GM06990 (cell line): ENCODE results near the gene PTPRT.

ENCODE experiments used
- DNase-seq: peaks from one replicate; pipeline ENCODE4 v3.0.0-alpha.2; 2011; ENCODE audit not compliant: insufficient read length; ENCODE audit errors: extremely low read depth
- H3K27me3 ChIP-seq: replicated peaks from 2 replicates; pipeline ENCODE4 v1.6.0; 2011; ENCODE audit warnings: low read length; ENCODE audit not compliant: control insufficient read depth, insufficient read depth
- H3K36me3 ChIP-seq: 2 replicates; pipeline ENCODE4 v1.5.1; 2011; ENCODE audit warnings: low read length; ENCODE audit not compliant: control insufficient read depth, insufficient read depth
- H3K4me3 ChIP-seq: replicated peaks from 2 replicates; pipeline ENCODE4 v1.5.1; 2011; ENCODE audit warnings: low read depth, mild to moderate bottlenecking, control low read depth, low read length
- CTCF ChIP-seq: IDR thresholded peaks from 2 replicates; pipeline ENCODE4 v1.5.1; 2011; ENCODE audit warnings: low read length, control low read depth, mild to moderate bottlenecking, inconsistent platforms; ENCODE audit not compliant: insufficient read depth, poor library complexity, severe bottlenecking

Gene PTPRT

DNA sequence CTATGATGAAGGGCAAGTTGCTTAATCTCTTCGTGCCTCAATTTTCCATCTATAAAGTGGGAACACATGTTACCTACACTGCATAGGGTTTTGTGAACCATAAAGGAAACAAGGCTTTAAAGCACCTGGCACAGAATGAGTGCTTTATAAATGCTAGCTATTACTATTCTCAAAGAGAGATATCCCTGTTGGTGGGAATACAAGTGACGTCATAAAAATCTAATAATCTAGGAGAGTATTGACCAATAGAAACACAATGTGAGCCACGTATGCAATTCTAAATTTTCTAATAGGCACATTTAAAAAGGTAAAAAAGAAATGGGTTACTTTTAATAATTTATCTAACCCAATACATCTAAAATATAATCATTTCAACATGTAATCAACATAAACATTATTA, 316.4 kb downstream of the PTPRT start:
- no peak for DNase-seq
- TF ChIP-seq CTCF, result no peak
- Histone ChIP-seq H3K4me3 (no peak overlapping the region), H3K27me3 (no peaks in the 10 kb centered on the region), H3K36me3 (no peaks in the 10 kb centered on the region)

- Histone ChIP-seq H3K36me3 (no peaks in the 10 kb centered on the region), H3K27me3 (no peaks in the 10 kb centered on the region), H3K4me3 (no peak overlapping the region)
- TF ChIP-seq CTCF, result no peak
- no peak for DNase-seq
Observed at GRCh38 chr20:42864116-42864515, 325.6 kb downstream of the PTPRT start.

GRCh38 chr20:42862446-42862845, 327.3 kb downstream of the PTPRT start:
- no peaks in the 10 kb centered on the region for H3K36me3 ChIP-seq
- no peaks in the 10 kb centered on the region for H3K27me3 ChIP-seq
- H3K4me3 ChIP-seq, result no peak overlapping the region
- no peak for DNase-seq
- TF ChIP-seq CTCF, result no peak

DNA sequence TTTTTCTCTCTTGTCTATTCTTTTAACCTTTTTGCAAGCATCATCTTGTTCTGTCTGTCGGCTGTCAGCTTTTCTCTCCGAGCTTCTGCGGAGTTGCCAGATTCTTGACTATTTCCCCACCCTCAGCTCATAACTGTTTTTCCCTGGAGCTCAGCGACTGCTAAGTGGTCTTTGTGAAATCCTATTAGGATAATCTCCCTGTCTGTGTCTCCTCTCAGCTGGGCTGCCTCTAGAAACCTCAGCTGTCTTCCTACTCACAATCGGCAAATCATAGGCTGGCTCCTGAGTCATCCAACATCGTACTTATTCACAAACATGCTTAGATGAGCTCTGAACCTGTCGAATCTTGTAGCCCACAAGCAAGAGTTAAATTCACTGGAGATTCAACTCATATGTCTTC, 332.3 kb downstream of the PTPRT start:
- TF ChIP-seq CTCF, result no peak
- no peak for DNase-seq
- Histone ChIP-seq H3K4me3 (no peak overlapping the region), H3K36me3 (no peaks in the 10 kb centered on the region), H3K27me3 (no peaks in the 10 kb centered on the region)

- DNase-seq, result no peak
- Histone ChIP-seq H3K36me3 (no peaks in the 10 kb centered on the region), H3K27me3 (no peaks in the 10 kb centered on the region), H3K4me3 (no peak overlapping the region)
- TF ChIP-seq CTCF, result no peak
Observed at GRCh38 chr20:42855896-42856295, 333.8 kb downstream of the PTPRT start.

- no peak for DNase-seq
- H3K4me3 ChIP-seq, result no peak overlapping the region
- H3K27me3 ChIP-seq, result no peaks in the 10 kb centered on the region
- no peak for TF ChIP-seq CTCF
- no peaks in the 10 kb centered on the region for H3K36me3 ChIP-seq
Observed at GRCh38 chr20:42852691-42853090, 337.0 kb downstream of the PTPRT start.
